Colon (tissue), 2 donors: ENCODE measurements around the gene NEURL2.

Experiments used
- FAIRE-seq: peaks from 2 replicates; lab custom pipeline; 2012; peaks lifted over from hg19 to GRCh38; lab: Jason Lieb, UNC
- donor health status: control.
- donor health status: control.

Gene NEURL2

GRCh38 chr20:45841407-45842129 is 49.4 kb downstream of the NEURL2 start:
- FAIRE-seq = no peak

GRCh38 chr20:45840700-45841198 is 50.3 kb downstream of the NEURL2 start:
- no peak for FAIRE-seq
